DOHH2 (cell line): ENCODE measurements around the gene ADORA3.

Source experiments
- H3F3A ChIP-seq: fragments of 200-600 bp; sonication (generic), shearing (Covaris generic); 2 replicates; pipeline ENCODE4 v1.6.0; 2016; ENCODE audit warnings: antibody characterized with exemption, mild to moderate bottlenecking; ENCODE audit not compliant: control insufficient read depth, insufficient read depth
- H3K27ac ChIP-seq: fragments of 200-600 bp; sonication (generic); 2 replicates; pipeline ENCODE4 v1.5.1; 2014; ENCODE audit warnings: low read depth, mild to moderate bottlenecking, low read length, moderate library complexity
- H3K27me3 ChIP-seq: fragments of 200-600 bp; sonication (generic); 2 replicates; pipeline ENCODE4 v1.6.1; 2014; ENCODE audit warnings: mild to moderate bottlenecking, low read length, mixed read lengths; ENCODE audit not compliant: control insufficient read depth
- H3K36me3 ChIP-seq: fragments of 200-600 bp; sonication (generic); 2 replicates; pipeline ENCODE4 v1.6.1; 2014; ENCODE audit warnings: mild to moderate bottlenecking, low read length, moderate library complexity, mixed read lengths; ENCODE audit not compliant: control insufficient read depth
- H3K4me1 ChIP-seq: fragments of 200-600 bp; sonication (generic); 2 replicates; pipeline ENCODE4 v1.6.1; 2014; ENCODE audit warnings: mild to moderate bottlenecking, low read length, mixed read lengths; ENCODE audit not compliant: control insufficient read depth
- H3K4me2 ChIP-seq: fragments of 200-600 bp; sonication (generic); 2 replicates; pipeline ENCODE4 v1.6.0; 2014; ENCODE audit warnings: mild to moderate bottlenecking, low read length, moderate library complexity
- H3K4me3 ChIP-seq: fragments of 200-600 bp; sonication (generic); 2 replicates; pipeline ENCODE4 v1.5.1; 2014; ENCODE audit warnings: mild to moderate bottlenecking, low read length, mixed read lengths
- H3K79me2 ChIP-seq: fragments of 200-600 bp; sonication (generic); 2 replicates; pipeline ENCODE4 v1.6.1; 2014; ENCODE audit warnings: mild to moderate bottlenecking, low read length, mixed read lengths; ENCODE audit not compliant: control insufficient read depth
- H3K9me2 ChIP-seq: fragments of 200-600 bp; sonication (generic); replicated peaks from 2 replicates; pipeline ENCODE4 v1.6.1; 2014; ENCODE audit warnings: mild to moderate bottlenecking, low read length, mixed read lengths; ENCODE audit not compliant: control insufficient read depth
- H3K9me3 ChIP-seq: fragments of 200-600 bp; sonication (generic); 2 replicates; pipeline ENCODE4 v1.6.1; 2014; ENCODE audit warnings: antibody characterized with exemption, low read length, mixed read lengths; ENCODE audit not compliant: control insufficient read depth, insufficient read depth
- H4K20me1 ChIP-seq: fragments of 200-600 bp; sonication (generic); 2 replicates; pipeline ENCODE4 v1.6.0; 2014; ENCODE audit warnings: low read depth, mild to moderate bottlenecking, antibody characterized with exemption, low read length, moderate library complexity; ENCODE audit not compliant: control insufficient read depth, insufficient read depth
- EZH2phosphoT487 ChIP-seq: fragments of 200-600 bp; sonication (generic); IDR thresholded peaks from 2 replicates; pipeline ENCODE4 v1.6.1; 2017; ENCODE audit warnings: borderline replicate concordance, mild to moderate bottlenecking, antibody characterized with exemption, low read length, moderate library complexity, mixed read lengths
- TF ChIP-seq, protein P1 (sequence below): fragments of 200-600 bp; sonication (generic); IDR thresholded peaks from one replicate; pipeline ENCODE4 v1.5.1; 2014; ENCODE audit warnings: antibody characterized with exemption, mild to moderate bottlenecking, low read depth, low read length; ENCODE audit not compliant: poor library complexity, severe bottlenecking

The ADORA3 gene

GRCh38 chr1:111471538-111471937 is 31.9 kb downstream of the ADORA3 start:
- Histone ChIP-seq H3K9me2 (no peaks in the 10 kb centered on the region), H3K4me2 (peak overlapping the region; percentile 80), H3F3A (peaks cover 10% of the 10 kb centered on the region), H3K4me1 (peaks cover 56% of the 10 kb centered on the region), H3K36me3 (peaks cover 17% of the 10 kb centered on the region), H4K20me1 (no peaks in the 10 kb centered on the region), H3K27me3 (no peaks in the 10 kb centered on the region), H3K4me3 (peak overlapping the region; percentile 63), H3K9me3 (no peaks in the 10 kb centered on the region), H3K79me2 (no peaks in the 10 kb centered on the region), H3K27ac (peak overlapping the region; percentile 72)
- TF ChIP-seq, protein P1, sequence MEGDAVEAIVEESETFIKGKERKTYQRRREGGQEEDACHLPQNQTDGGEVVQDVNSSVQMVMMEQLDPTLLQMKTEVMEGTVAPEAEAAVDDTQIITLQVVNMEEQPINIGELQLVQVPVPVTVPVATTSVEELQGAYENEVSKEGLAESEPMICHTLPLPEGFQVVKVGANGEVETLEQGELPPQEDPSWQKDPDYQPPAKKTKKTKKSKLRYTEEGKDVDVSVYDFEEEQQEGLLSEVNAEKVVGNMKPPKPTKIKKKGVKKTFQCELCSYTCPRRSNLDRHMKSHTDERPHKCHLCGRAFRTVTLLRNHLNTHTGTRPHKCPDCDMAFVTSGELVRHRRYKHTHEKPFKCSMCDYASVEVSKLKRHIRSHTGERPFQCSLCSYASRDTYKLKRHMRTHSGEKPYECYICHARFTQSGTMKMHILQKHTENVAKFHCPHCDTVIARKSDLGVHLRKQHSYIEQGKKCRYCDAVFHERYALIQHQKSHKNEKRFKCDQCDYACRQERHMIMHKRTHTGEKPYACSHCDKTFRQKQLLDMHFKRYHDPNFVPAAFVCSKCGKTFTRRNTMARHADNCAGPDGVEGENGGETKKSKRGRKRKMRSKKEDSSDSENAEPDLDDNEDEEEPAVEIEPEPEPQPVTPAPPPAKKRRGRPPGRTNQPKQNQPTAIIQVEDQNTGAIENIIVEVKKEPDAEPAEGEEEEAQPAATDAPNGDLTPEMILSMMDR = no peak
- no peak for TF ChIP-seq EZH2phosphoT487

DNA sequence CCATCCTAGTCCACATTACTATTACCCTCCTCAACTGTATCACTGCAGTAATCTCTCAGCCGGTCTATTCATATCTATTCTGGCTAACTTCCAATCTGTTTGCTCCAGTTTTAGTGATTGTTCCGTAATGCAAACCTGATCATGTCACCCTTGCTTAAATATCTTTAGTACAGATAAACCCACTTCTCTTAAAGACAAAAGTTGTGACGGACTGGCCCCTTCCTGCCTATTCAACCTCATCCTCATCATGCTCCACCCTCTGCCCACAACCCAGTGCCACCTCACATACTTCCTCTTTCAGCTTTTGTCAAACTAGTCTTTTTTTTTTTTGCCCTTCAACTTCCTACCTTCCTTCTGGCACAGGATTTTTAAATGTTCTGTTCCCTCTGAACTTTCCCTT is 32.4 kb downstream of the ADORA3 start:
- Histone ChIP-seq H3K27me3 (no peaks in the 10 kb centered on the region), H3K4me3 (peak overlapping the region; percentile 63), H3K9me3 (no peaks in the 10 kb centered on the region), H3F3A (peaks cover 10% of the 10 kb centered on the region), H3K4me1 (peaks cover 51% of the 10 kb centered on the region), H4K20me1 (no peaks in the 10 kb centered on the region), H3K9me2 (no peaks in the 10 kb centered on the region), H3K4me2 (peak overlapping the region; percentile 80), H3K79me2 (no peaks in the 10 kb centered on the region), H3K27ac (peak overlapping the region; percentile 72), H3K36me3 (peaks cover 17% of the 10 kb centered on the region)
- TF ChIP-seq EZH2phosphoT487 = no peak
- TF ChIP-seq, protein P1 = no peak

DNA sequence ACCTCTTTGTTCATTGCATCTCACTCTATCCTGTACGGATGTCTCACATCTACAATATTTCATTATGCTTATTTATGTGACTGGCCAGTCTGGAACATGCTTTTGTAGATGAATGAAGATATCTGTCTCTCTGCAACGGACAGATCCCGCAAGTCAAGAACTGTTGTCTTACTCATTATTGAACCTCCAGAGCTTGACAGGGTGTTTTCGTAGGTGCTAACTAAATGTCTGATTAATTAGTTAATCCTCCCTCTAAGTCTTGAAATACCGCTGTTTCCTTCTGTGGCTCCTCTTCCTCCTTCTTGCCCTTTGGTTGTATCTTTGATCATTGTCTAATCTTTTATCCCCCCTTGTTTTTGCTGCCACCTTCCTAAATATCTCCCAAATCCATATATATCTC is 32.8 kb downstream of the ADORA3 start:
- Histone ChIP-seq H3K36me3 (peaks cover 17% of the 10 kb centered on the region), H3K4me1 (peaks cover 47% of the 10 kb centered on the region), H3K27ac (peak overlapping the region; percentile 72), H3F3A (peaks cover 10% of the 10 kb centered on the region), H3K27me3 (no peaks in the 10 kb centered on the region), H3K79me2 (no peaks in the 10 kb centered on the region), H4K20me1 (no peaks in the 10 kb centered on the region), H3K9me2 (no peaks in the 10 kb centered on the region), H3K9me3 (no peaks in the 10 kb centered on the region), H3K4me2 (peak overlapping the region; percentile 80), H3K4me3 (peak overlapping the region; percentile 63)
- no peak for TF ChIP-seq EZH2phosphoT487
- TF ChIP-seq, protein P1 = no peak

DNA sequence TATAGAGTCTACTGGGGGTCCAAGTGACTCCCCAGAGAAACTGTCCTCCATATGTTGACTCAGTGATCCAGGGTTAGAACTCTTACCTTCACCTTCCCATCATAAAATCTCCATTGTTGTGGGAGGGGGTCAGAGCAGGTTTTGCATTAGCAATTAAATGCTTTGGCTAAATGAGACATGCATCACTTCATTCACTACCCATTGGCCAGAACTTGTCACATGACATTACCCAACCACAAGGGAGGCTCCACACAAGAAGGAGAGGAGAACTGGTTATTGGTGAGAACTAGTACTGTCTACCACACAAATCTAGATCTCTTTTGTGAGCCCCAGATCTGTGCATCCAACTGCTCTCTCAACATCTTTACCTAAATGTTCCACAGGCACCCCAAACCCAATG is 33.9 kb downstream of the ADORA3 start:
- H3K4me1 ChIP-seq = peaks cover 37% of the 10 kb centered on the region
- H3K27ac ChIP-seq = no peak overlapping the region
- no peak overlapping the region for H3K4me3 ChIP-seq
- TF ChIP-seq, protein P1 = no peak
- no peak for TF ChIP-seq EZH2phosphoT487
- no peaks in the 10 kb centered on the region for H4K20me1 ChIP-seq
- H3K27me3 ChIP-seq = no peaks in the 10 kb centered on the region
- H3K4me2 ChIP-seq = no peak overlapping the region
- peaks cover 17% of the 10 kb centered on the region for H3K36me3 ChIP-seq
- H3K9me3 ChIP-seq = no peaks in the 10 kb centered on the region
- peaks cover 10% of the 10 kb centered on the region for H3F3A ChIP-seq
- H3K79me2 ChIP-seq = no peaks in the 10 kb centered on the region
- no peaks in the 10 kb centered on the region for H3K9me2 ChIP-seq
